Heart left ventricle (tissue), 13 donors: ENCODE results near the gene NIM1K.

Experiments
- CTCF ChIP-seq, 12 donors: fragments of 200-600 bp; sonication (generic) in 4 of 12; IDR thresholded peaks; one replicate each; pipeline versions ENCODE4 v1.5.0 to v1.8.0; 2018 to 2022; ENCODE audit warnings: antibody characterized with exemption in 12 of 12, mild to moderate bottlenecking in 5 of 12
- POLR2A ChIP-seq, 2 donors: fragments of 450-650 bp; IDR thresholded peaks; one replicate each; pipeline ENCODE4 v1.6.1; 2017; ENCODE audit warnings: antibody characterized with exemption in 2 of 2, mild to moderate bottlenecking in 2 of 2, moderate library complexity in 2 of 2
- donor health status: ischemic (EF 13 %, LVEDD 7.1; RV severe dilation, severe dysfunction).
- donor health status: DM: no; HTN: yes; CAD: no.
- donor health status: DM: no; HTN: no; CAD: no.
- donor health status: ischemic (EF 25% LVEDD 6.9; RV normal size, moderate dysfunction).
- donor health status: ischemic (EF 25% LVEDD 5.7; RV mildly dilated, moderate dysfunction).
- donor health status: ischemic (EF 35%, LVEDD 5.7; RV mildly dilated, moderate dysfunction).
- donor health status: nonischemic (EF 11% LVEDD 7.7; RV severe dilation, severe dysfunction).
- donor health status: DM: yes; HTN: yes; CAD: no.
- donor health status: PGD.
- donor health status: ischemic (EF 29% LVEDD 5.4; RV normal size, mild dysfunction).
- donor health status: nonischemic (EF 23%, LVEDD 6.1; RV moderate dilation, normal function).

- TF ChIP-seq CTCF (IDR thresholded peaks at IDR 0.05) (no peak), POLR2A (IDR thresholded peaks at IDR 0.05) (no peak)
These were observed 17.4 kb upstream of the NIM1K start for GRCh38 chr5:43174586-43174985.
